IPS-NIHi7 (cell line): Measurements from ENCODE around the gene AGAP2.

Source experiments
- DNase-seq: peaks from one replicate; pipeline ENCODE4 v3.0.0; 2012; ENCODE audit warnings: mixed read lengths; ENCODE audit errors: extremely low spot score

AGAP2 gene

DNA sequence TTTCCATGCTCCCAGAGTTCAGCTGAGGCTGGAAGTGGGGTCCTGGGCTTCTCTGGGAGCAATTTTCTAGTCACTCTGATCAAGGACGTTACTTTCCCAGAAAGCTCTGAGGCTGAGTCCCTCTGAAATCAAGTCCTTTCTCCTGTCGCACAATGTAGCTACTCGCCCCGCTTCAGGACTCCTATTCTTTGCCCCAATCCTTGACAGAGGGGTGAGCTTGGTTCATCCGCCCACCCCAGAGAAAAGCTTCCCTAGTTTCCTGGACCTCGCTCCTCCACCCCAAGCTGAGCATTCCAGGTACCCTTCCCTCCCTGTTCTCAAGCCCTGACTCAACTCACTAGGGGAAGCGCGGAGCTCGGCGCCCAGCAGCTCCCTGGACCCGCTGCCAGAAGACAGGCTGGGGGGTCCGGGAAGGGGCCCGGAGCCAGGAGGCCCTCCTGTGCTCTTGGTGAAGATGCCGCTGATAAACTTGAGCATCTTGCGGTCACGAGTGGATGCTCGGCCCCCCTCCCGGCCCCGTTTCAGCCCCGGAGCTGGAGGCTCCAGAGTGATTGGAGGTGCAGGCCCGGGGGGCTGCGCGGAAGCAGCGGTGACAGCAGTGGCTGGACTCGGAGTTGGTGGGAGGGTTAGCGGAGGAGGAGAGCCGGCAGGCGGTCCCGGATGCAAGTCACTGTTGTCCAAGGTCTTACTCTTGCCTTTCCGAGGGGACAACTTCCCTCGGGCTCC lies 1.6 kb downstream of the AGAP2 start:
- no peak for DNase-seq

DNA sequence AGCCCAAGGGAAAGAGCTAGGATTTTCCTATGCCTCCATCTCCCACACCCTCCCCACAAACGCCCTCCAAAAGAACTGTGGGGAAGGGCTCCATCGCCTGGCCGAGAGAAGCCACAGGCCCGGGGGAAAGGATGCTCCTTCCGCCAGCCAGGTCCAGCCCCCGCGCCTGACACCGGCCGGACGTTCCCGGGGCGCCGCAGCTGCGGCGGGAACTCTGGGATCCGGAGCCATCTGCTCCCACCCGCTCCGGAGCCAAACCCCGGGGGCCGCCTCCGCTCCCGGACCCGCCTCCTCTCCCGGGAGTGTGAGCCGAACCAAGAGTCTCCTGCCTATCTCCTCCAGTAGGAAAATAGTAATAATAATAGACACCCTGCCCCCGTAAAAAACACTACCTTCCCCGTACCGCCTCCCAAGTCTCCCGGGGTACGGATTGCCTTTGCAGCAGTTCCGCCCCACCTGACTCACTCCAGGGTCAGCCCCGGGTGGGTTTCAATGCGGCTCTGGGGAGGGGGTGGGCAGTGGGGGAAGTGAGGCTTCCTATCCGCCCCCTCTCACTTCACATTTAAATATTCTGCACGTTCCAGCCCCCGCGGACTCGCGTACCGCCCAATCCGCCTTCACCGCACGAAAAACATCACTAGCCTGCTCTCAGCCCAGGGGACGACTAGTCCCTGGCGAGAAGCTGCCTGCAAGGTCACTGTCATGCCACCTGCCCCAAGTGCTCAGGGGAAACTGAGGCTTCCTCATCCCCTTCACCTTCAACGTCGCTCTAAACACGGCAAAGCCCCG lies 2.4 kb downstream of the AGAP2 start:
- DNase-seq, result peak; percentile 88

DNA sequence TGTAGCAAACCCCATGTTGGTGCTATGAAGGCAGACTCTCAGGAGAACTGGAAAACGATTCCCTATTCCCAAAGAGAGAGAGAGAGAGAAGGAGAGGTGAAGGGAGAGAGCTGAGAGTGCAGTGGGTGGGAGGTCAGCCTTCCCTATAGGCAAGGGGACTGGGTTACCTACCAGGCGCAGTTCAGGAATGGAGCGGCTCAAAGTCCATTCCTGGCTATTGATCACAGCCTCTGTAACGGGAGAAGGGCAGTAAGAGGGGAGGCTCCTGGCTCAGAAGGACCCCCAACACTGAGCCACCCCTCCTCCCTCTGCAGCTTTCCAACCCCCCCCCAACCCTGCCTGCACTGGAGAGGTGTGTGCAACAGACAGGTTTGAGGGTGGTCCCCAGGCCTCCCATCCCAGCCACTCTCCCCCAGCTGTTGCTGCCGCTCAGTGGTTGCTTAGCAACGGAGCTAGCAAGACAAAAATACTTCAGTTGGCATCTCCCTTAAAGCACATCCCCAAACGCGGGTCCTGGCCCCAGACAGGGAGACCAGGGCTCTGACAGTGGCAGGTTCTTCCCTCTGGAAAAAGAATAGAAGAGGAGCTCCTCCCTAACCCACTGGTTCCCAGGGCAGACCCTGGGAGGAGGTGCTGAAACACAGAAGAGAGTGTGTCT lies 3.2 kb downstream of the AGAP2 start:
- DNase-seq, result no peak

DNA sequence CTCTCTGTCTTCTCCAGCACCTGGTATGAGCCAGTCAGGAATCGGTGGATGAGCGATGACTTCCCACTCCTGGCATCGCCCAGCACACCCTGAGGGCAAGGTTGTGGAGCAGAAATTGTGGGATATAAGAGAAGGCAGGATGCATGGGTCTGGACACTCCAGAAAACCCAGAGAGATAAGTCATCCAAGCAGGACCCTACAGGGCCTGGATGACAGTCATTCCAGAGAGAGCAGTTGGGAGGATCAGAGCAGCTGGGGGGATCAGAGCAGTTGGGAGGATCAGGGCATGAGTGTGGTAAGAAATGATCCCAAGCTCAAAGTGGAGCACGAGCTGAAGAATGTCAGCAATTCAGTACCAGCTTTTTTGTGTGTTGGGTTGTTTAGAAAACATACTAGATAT lies 4.0 kb downstream of the AGAP2 start:
- no peak for DNase-seq

DNA sequence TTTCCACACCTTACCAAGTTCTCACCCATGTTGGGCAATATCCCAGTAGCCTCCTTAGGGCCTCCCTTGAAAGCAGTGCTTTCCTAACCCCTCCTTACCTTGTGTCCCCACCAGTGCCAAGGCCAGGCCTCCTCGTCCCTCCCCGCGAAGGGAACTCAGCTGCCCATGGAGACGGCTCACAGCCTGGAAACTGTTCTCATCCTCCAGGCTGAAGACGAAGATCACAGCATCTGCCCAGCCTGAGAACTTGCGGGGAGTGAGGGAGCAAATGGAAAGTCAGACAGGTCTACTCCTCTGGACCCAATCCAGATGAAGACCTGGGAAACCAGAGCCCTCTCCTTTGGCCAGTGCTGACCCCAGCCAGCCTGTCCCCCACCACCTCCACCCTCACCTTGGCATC lies 4.6 kb downstream of the AGAP2 start:
- DNase-seq, result no peak

DNA sequence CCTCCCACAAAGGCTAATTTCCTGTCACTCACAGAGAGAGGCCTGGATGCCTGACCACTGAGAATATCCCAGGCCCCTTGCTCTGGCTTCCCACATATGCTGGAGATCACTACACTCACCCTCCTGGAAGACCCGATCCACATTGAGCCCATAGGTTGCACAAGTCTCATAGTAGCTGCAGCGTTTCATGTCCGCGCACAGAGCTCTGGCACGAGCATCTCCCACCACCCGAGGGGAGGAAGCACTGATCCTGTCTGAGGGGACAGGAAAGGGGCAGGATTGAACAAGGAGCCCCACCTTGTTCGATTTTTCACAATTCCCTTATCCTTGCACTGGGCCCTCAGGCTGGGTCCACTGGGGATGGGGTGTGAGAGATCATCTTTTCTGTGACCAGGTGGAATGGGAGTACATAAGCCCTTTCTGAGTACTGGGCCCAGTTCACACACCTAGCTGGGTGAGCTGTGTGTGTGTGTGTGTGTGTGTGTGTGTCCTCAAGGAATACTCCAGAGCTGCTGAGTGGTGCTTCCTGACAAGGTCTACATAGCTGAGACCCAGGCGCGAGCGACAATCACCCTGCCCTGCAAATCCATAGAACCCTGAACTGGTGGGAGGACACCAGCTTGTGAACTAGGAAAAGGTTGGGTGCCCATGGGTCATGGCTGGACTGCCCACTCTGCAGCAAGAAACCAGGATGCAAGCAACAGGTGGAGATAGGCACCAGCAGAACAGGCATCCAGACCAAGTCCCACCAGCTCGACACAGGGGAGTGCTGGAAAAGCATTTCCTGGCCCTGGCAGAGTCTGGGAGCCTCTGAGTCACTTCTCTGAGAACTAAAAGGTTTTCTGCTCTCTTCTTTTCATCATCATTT lies 5.6 kb downstream of the AGAP2 start:
- no peak for DNase-seq

DNA sequence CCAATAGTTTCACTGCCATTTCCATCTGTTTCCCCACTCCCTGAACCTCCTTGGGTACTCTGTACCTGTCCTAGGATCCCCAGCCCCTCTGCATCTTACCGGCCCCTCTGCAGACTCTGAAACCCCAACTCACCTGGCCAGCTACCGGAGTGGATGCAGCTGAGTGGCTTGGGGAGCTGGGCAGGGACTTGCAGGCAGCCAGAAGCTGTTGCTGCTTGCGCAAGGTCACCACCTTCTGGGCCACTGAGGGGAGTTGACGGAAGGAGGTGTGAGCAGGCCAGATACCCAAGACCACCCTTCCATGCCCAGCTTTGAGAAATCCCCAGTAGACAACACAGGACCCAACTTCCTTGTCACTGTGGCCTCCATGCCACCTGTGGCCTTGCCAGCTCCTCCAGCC lies 6.3 kb downstream of the AGAP2 start:
- DNase-seq, result no peak

DNA sequence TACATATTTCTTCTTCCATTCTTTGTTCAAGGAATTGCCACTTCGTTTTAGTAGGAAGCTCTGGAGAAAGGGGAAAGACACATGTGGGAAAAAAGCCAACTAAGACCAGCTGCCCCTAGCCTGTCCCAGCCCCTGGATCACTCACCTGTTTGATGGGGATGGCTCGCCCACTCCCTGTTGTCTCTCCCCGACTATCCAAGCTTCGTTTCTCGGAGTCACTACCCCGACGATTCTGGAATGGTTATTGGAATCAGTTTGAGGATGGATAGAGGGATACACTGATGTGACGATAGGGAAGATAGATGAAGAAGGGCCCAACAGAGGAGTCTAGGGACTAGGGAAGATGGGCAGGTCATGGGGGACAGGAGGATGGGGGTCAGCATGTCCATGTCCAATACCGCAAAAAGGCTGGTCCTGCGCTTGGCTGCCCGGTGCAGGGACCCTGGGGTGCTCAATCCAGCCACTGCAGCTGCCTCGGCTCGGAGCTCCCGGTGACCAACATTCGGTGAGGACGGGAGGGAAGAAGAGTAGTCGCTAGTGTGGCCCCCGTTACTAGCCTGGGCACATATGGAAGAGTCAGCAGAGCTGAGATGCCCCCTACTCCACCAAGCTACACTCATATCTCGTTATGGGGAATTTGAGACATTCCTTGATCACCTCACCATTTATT lies 7.0 kb downstream of the AGAP2 start:
- DNase-seq, result no peak

DNA sequence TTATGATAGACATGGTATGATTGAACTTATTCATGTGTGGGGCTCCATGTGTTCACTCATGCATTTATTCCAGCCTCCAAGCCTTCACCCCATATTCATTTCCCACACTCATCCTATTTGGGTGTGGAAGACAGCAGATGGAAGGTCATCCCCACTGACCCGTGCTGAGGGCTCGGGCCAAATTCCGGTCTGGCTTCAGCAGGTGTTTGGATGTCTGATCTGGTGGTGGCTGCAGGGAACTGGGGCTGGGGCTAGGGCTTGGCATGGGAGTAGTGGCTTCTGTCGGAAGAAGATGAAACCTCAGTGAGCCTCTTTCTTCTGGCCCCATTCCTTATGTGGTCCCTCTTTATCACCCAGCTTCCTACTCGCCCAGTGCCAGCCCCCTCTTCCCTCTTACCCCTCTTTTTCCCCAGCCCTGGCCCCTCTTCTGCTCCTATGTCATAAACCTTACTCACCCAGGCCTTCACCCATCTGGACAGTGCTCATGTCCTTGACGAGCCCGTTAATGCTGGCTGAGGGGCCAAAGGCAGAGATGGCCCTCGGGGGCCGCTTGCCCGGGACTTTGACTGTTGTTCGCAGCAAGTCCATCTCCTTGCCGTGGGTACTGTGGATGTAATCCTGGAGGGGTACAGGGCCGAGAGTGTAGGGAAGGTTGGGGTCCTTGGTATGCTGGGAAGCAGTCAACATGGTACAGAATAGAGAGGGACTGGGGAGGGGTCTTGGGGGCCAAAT lies 8.0 kb downstream of the AGAP2 start:
- DNase-seq, result no peak

DNA sequence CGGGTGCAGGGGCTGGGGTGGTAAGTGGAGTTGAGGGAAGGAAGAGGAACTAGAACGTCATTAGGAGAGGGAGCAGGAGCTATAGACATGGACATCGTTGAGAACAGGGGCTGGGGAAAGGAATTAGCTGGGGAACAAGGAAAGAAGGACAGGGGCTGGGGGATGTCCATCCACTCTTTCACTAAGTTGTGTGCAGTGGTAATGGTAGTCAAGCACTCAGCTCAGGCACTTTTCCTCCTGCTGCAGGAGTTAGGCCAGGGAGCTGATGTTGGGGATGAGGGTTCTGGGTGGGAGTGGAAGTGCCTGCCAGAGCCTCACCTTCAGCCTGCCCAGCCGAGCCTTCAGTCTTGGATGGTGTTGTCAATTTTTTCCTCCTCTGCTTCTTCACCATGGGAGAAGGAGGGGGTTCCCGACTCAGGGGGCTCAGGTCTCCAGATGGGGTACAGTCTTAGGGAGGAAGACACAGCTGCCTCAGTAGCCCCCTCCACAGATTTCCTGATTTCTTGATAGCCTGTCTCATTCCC lies 9.2 kb downstream of the AGAP2 start:
- no peak for DNase-seq

DNA sequence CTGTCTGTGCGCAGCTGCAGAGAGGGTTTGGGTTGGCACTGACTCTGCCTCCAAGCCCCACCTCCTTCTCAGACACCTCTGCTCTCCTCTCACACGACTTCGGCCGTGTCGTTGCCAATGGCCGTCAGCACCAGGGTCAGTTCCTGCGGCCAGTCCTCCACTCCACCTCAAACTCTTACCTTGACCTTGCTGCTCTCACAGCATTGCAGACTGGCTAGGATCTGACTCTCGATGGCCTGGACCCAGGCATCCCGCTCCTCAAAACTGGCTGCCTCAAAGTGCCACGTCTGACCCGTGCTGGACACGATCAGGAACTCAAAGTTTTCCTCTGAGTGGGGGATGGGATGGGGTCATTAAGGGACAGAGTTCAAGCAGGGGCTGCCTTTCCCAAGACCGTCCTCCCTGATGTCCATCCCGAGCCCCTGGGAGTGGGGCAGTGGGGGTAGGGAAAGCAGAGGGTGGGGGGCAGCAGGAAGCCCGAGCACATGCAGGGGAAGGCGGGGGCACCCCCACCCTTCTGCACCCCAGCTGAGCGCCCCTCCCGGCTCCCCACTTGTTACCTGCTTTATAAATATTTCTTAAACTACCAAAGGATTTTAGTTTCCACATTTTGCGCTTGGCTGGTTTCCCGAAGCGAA lies 10.7 kb downstream of the AGAP2 start:
- DNase-seq, result peak; percentile 81

DNA sequence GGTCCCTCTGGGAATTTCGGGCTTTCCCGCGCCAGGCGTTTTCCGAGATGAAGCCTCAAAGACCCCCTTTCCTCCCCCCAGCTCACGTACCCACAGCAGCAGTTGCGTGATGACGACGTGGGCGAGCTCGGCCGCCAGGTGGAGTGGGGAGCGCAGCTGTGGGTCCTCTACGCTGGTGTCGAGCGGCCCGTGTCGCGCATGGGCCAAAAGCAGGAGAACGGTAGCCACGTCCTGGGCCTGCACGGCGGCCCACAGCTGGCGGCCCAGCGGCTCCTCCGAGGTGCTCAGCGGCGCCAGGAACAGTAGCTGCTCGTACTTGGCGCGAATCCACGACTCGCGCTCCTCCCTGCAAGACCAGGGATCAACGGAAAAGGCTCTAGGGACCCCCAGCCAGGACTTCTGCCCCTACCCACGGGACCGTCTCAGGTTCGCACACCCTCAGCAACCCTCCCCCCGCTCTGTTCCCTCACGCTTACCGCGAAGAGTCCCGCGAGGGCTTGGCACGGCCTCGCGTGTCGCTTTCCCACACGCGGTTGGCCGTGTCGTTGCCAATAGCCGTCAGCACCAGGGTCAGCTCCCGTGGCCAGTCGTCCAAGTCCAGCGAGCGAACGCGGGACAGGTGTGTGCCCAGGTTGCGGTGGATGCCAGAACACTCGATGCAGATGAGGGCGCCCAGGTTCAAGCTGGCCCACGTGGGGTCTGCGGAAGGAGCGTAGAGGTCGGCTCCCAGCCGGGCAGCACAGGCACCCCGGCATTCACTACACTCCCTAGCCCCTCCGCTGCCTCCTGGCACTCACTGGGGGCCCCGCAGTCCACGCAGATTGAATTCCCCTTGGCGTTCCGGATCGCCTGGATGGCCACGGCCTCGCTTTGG lies 11.4 kb downstream of the AGAP2 start:
- DNase-seq, result no peak

DNA sequence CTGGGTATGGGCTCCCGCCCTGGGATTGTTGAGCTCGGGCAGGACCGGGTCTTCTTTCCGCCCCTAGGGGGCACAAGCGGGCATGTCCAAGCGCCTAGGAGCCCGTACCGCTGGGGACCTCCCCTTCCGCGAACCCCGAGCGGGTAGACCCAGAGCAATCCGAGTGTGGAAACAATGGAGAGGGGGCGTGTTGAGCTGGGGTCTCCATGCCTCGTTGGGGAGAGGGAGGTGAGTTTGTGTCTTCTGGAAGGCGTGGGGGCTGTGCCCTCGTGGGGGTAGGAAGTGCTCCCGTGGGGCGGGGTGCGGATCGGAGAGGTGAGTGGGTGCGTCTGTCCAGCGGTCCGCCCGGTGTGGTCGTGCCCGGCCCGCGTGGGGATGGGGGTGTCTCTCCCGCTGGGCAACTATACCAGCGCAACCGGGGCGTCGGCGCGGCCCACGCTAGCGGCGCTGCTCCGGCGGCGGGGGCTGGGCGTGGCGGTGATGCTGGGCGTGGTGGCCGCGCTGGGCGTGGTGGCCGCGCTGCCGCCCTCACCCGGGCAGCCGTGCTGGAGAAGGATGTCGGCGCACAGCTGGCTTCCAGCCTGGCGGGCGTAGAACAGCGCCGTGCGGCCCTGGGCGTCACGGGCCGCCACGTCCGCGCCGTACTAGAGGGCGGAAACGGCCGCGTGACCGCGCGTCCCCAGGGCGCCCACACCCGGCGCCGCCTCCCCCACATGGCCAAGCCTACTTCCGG lies 12.2 kb downstream of the AGAP2 start:
- DNase-seq, result peak; percentile 96

DNA sequence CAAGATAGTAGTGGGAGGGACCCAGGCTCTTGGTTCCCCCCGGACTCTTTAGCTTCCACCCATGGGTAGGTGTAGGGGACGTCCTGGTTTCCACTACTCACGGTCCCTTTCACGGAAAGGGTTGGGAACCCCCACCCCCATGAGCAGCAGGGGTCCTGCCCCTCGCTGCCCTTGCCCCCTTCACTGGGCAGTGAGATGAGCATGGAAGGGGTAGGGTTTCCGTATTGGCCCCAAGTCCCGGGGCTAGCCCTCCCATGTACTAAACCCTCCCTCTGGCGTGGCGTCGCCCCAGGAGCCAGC lies 12.7 kb downstream of the AGAP2 start:
- DNase-seq, result no peak

DNA sequence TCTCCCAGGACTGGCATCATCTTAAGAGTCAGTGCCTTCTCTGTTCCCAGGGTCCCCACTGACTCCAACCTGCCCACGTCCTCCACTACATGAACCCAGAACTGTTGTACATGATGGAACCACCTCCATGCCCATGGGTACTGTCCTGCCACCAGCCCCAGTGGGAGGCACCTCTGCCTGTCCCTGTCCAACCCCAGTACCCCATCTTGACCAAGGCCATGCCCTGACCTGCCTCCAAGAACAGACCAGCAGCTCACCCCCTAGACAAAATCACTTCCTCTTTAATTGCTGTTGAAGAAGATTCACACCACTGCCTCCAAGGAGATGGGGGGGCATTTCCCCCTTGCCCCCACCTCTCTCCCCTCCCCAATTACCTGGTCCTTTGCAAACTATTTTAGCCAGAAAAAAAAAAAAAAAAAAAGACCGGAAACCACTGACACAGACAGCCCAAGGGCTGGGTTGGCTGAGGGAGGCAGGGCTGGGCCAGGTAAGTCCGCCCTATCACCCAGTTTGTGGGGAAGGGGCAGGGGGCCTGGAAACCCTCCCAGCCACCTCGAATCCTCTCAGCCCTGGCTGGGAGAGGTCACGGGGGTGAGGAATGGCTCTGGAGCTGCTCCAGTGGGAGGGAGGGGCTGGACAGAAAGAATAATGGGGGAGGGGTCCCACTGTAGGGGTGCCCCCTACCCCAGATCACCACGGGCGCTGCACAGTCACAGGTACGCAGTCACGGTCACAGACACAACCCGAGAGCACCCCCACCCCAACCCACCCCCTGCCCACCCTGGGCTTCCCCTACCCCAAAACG lies 13.4 kb downstream of the AGAP2 start:
- DNase-seq, result no peak

DNA sequence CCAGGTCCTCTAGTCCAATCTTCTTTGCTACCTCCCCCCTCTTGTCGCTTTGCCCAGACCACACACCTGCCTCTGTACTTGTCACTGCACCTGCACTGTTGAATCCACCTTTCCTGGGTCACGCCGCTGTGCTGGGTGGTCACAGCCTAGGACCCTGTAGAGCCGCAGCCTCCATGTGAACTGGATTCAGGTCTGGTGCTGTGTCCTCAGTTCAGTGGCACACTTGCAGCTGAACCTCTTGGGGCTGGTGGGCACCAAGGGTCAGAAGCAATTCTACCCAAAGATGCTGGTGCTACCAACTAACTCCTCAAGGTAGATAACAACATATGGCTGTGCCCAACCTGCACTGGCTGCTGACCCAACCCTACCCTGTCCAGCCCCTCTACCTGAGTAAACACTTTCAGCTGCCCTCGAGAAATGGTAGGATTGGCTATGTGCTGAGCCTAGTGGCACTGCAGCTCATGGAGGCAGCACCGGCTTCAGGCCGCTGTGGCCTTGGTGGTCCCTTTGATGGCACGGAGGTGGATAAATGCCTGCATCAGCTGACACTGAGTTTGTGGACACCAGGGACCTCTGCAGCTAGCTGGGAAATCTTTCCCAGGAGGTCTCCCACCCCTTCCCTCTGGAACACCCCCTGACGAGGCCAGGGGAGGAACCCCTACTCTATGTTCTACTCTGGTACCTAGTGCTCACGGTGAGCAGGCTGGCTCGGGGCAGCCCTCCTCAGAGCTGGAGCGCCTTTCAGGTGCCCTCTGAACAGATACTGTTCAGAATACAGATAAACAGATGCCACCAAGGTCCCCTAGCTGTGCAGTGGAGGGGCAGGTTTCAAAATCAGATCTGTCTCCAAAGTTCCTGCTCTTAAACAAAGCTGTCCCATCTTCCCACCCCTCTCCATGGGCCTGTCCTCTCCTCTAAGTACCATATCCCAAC lies 14.3 kb downstream of the AGAP2 start:
- DNase-seq, result no peak

DNA sequence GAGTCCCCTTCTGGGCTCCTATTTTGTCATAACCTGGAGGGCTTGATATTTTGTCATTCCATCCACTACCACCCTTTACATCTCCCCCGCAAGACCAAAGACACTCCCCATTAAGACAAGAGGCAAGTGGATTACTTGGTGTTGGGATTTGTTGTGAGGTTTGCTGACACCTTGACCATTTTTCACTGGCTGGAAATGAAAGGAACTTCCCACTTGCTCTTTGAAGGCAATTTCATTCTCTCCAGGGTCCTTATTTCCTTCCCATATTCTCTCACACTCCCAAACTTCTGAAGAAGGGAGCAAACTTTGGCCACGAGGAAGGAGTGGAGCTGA lies 14.9 kb downstream of the AGAP2 start:
- no peak for DNase-seq
